ENCODE results near the gene NONO.
"Not testable (repeated sequence)": the region's sequence is repeated elsewhere in the genome, so short reads cannot be mapped to it uniquely, and the experiment has no call there.

The NONO gene

GRCh38 chrX:71256051-71256450, 27.4 kb upstream of the NONO start:
- DNase-seq (ENCODE audit: extremely low spot score) = no peak
- POLR2A ChIA-PET = no interaction called here
- CTCF ChIA-PET = no interaction called here
- TF ChIP-seq CTCF (IDR thresholded peaks at IDR 0.05; ENCODE audit: control extremely low read depth, extremely low read depth, low read depth, missing control alignments) = no peak

- no peak for TF ChIP-seq CTCF (IDR thresholded peaks at IDR 0.05; ENCODE audit: control extremely low read depth, extremely low read depth, low read depth, missing control alignments)
- DNase-seq (ENCODE audit: extremely low spot score) = peak; percentile 1
- ChIA-PET POLR2A (no interaction called here), CTCF (no interaction called here)
Observed at GRCh38 chrX:71256856-71257255, 26.6 kb upstream of the NONO start.

- POLR2A ChIA-PET; DNase-seq (ENCODE audit: extremely low spot score); CTCF ChIA-PET: not testable (repeated sequence)
Observed at GRCh38 chrX:71268624-71269023, 14.8 kb upstream of the NONO start.

- ChIA-PET CTCF (no interaction called here), POLR2A (no interaction called here)
- DNase-seq (ENCODE audit: extremely low spot score) = no peak
- TF ChIP-seq CTCF (IDR thresholded peaks at IDR 0.05; ENCODE audit: control extremely low read depth, extremely low read depth, low read depth, missing control alignments) = no peak
Observed at GRCh38 chrX:71269801-71270395, 13.5 kb upstream of the NONO start.

GRCh38 chrX:71272313-71272712, 11.1 kb upstream of the NONO start:
- CTCF ChIA-PET; POLR2A ChIA-PET; DNase-seq (ENCODE audit: extremely low spot score): not testable (repeated sequence)

- CTCF ChIA-PET; POLR2A ChIA-PET; DNase-seq (ENCODE audit: extremely low spot score): not testable (repeated sequence)
Observed at GRCh38 chrX:71281300-71281699, 2.1 kb upstream of the NONO start.

GRCh38 chrX:71282514-71283402, 677 bp upstream of the NONO start:
- peak; percentile 29 for DNase-seq (ENCODE audit: extremely low spot score)
- ChIA-PET CTCF (interaction anchor here (1.0 to 1.3 kb wide), 2 partner anchors 29 to 55 kb away, joined by 3 to 5 read pairs; partner anchors contain the start of gene ZMYM3), POLR2A (interaction anchor here (0.6 to 1.6 kb wide), 5 partner anchors 13 to 242 kb away, joined by 4 to 12 read pairs (median 5); partner anchors contain the start of gene TAF1)
- no peak for TF ChIP-seq CTCF (IDR thresholded peaks at IDR 0.05; ENCODE audit: control extremely low read depth, extremely low read depth, low read depth, missing control alignments)

- CTCF ChIA-PET = no interaction called here
- DNase-seq (ENCODE audit: extremely low spot score) = no peak
- POLR2A ChIA-PET = interaction anchor here (1.6 kb wide), 1 partner anchor 104 kb away, joined by 4 read pairs; no protein-coding TSS in a partner anchor
- no peak for TF ChIP-seq CTCF (IDR thresholded peaks at IDR 0.05; ENCODE audit: control extremely low read depth, extremely low read depth, low read depth, missing control alignments)
Observed at GRCh38 chrX:71285929-71286328, 2.5 kb downstream of the NONO start.
